BJ (cell line): ENCODE data around the gene TTC7B. TPM values are rescaled to one million over a fixed set of nuclear protein-coding genes. Genes with fewer than 3 reads are reported as not detected.

Experiments used
- CTCF ChIA-PET: fragments of 350-600 bp; formaldehyde crosslinking; extraction: SDS; loops from one replicate; lab custom pipeline; 2021; ENCODE audit warnings: antibody characterized with exemption, inconsistent platforms; lab: Yijun Ruan, JAX
- POLR2A ChIA-PET: fragments of 300-600 bp; sonication (Branson Sonifier 250); formaldehyde crosslinking; extraction: SDS; loops from one replicate; lab custom pipeline; 2021; ENCODE audit warnings: antibody characterized with exemption; lab: Charles Lee
- DNase-seq: peaks from one replicate; pipeline ENCODE4 v3.0.0-alpha.2; 2011; ENCODE audit warnings: low read depth
- H3K27me3 ChIP-seq: 2 replicates; pipeline ENCODE4 v1.6.0; 2011; ENCODE audit warnings: low read length; ENCODE audit not compliant: control insufficient read depth, insufficient read depth
- H3K36me3 ChIP-seq: 2 replicates; pipeline ENCODE4 v1.5.1; 2011; ENCODE audit warnings: low read length; ENCODE audit not compliant: control insufficient read depth, insufficient read depth
- H3K4me3 ChIP-seq: 2 replicates; pipeline ENCODE4 v1.5.1; 2011; ENCODE audit warnings: low read depth, mild to moderate bottlenecking, control low read depth, low read length
- polyA plus RNA-seq: library from polyadenylated mRNA; depleted of rRNA; stranded (reverse); fragments of >200 nt; gene quantifications from 2 replicates; pipeline ENCODE4 v1.2.3, GENCODE V29; 2011
- TF ChIP-seq, protein P1 (sequence below): IDR thresholded peaks from 2 replicates; pipeline ENCODE4 v1.5.1; 2011; ENCODE audit warnings: low read depth, mild to moderate bottlenecking, control low read depth, inconsistent platforms, low read length, moderate library complexity; ENCODE audit not compliant: insufficient read depth

The TTC7B gene
- polyA plus RNA-seq, 1 experiment, result 46.9 TPM

DNA sequence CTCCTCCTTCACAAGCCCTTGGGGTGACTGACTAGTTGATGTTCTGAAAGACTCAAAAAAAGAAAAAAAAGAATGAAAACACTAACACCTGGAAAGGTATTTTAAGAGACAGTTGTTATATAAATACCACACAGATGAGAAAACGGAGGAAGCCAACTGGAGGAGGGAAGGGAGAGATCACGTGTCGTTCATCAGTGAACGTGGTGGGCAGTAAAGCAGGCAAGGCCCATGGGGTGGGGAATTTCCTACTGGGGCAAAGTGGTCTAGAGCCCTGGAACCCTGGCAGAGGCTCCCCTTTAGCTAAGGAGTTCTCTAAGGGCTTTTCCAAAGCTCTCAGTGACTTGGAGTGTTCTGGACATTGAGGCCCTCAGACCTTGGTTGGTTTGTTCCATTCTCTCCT, 249.7 kb downstream of the TTC7B start:
- TF ChIP-seq, protein P1, sequence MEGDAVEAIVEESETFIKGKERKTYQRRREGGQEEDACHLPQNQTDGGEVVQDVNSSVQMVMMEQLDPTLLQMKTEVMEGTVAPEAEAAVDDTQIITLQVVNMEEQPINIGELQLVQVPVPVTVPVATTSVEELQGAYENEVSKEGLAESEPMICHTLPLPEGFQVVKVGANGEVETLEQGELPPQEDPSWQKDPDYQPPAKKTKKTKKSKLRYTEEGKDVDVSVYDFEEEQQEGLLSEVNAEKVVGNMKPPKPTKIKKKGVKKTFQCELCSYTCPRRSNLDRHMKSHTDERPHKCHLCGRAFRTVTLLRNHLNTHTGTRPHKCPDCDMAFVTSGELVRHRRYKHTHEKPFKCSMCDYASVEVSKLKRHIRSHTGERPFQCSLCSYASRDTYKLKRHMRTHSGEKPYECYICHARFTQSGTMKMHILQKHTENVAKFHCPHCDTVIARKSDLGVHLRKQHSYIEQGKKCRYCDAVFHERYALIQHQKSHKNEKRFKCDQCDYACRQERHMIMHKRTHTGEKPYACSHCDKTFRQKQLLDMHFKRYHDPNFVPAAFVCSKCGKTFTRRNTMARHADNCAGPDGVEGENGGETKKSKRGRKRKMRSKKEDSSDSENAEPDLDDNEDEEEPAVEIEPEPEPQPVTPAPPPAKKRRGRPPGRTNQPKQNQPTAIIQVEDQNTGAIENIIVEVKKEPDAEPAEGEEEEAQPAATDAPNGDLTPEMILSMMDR, result no peak
- CTCF ChIA-PET, result no interaction called here
- POLR2A ChIA-PET, result no interaction called here
- Histone ChIP-seq H3K4me3 (no peak overlapping the region), H3K36me3 (no peaks in the 10 kb centered on the region; the same call in none of the 2 replicates), H3K27me3 (no peaks in the 10 kb centered on the region)
- DNase-seq, result no peak

- H3K27me3 ChIP-seq, result no peaks in the 10 kb centered on the region
- no peak for DNase-seq
- CTCF ChIA-PET, result no interaction called here
- POLR2A ChIA-PET, result interaction anchor here (0.6 kb wide), 1 partner anchor 207 kb away, joined by 7 read pairs; no protein-coding TSS in a partner anchor
- no peak overlapping the region for H3K4me3 ChIP-seq
- H3K36me3 ChIP-seq, result no peaks in the 10 kb centered on the region; the same call in 1 of the 2 replicates
- TF ChIP-seq, protein P1, result no peak
Observed at GRCh38 chr14:90564496-90564895, 251.7 kb downstream of the TTC7B start.

GRCh38 chr14:90562652-90563051, 253.6 kb downstream of the TTC7B start:
- Histone ChIP-seq H3K27me3 (no peaks in the 10 kb centered on the region), H3K36me3 (no peaks in the 10 kb centered on the region), H3K4me3 (no peak overlapping the region)
- TF ChIP-seq, protein P1, result no peak
- CTCF ChIA-PET, result interaction anchor here (1.1 kb wide), 1 partner anchor 14 kb away, joined by 3 read pairs; no protein-coding TSS in a partner anchor
- POLR2A ChIA-PET, result no interaction called here
- DNase-seq, result no peak

DNA sequence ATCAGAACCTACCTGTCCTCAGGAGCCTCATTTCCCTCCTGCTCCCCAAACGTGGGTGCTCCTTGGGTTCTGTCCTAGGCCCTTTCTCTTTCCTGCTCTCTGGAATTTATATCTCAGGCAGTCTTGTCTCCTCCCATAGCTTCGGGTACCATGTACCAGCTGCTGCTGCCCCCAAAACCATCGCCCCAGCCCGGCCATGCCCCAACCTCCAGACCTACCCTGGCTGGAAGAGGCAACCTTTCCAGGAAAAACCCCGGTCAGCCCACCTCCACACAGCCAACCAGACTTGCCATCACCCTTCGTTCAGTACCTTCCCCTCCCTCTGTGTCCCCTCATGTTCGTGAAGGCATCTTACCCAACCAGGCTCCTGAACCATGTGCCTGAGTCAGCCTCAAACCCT, 254.3 kb downstream of the TTC7B start:
- CTCF ChIA-PET, result no interaction called here

DNA sequence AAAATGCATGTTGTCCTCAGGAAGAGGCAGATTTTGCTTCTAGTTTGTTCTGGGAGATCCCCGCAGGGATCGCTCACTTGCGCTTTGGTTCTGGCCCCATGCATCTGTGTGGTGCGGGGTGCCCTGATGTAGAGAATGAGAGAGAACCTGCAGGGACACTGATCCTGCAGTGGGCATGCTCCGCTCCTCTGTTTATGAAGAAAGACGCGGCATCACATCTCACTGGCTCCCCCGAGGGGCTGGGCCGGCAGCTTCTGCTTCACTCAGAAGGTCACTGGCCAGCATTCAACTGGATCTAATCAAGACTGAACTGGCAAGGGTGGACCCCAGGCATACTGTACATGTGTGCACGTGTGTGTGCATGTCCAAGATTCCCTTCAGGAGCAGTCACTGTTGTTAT, 255.2 kb downstream of the TTC7B start:
- POLR2A ChIA-PET, result no interaction called here
- Histone ChIP-seq H3K36me3 (no peaks in the 10 kb centered on the region), H3K4me3 (no peak overlapping the region), H3K27me3 (no peaks in the 10 kb centered on the region)
- TF ChIP-seq, protein P1, result no peak
- CTCF ChIA-PET, result no interaction called here
- DNase-seq, result no peak

More for the DNA sequence above, 254.3 kb downstream of the TTC7B start:
- POLR2A ChIA-PET, result no interaction called here
- DNase-seq, result no peak
- no peak overlapping the region for H3K4me3 ChIP-seq
- TF ChIP-seq, protein P1, result no peak
- H3K27me3 ChIP-seq, result no peaks in the 10 kb centered on the region
- no peaks in the 10 kb centered on the region for H3K36me3 ChIP-seq
